Effector memory CD8-positive, alpha-beta T cell (primary cell): ENCODE results near the gene GAL3ST2.
"Not testable (repeated sequence)": the region's sequence is repeated elsewhere in the genome, so short reads cannot be mapped to it uniquely, and the experiment has no call there.

Experiments
- ATAC-seq: fragments of 150-1000 bp; cut with Tn5 transposase; replicated peaks from 2 replicates; pipeline ENCODE4 v1.10.0; 2021; ENCODE audit warnings: mild to moderate bottlenecking, moderate library complexity
- DNase-seq, 3 experiments: peaks; one replicate each; pipeline ENCODE4 v3.0.0; 2021
- H3K27ac Mint-ChIP-seq, 2 donors: one replicate each; pipeline ENCODE4 v1.8.0; 2022; ENCODE audit warnings: mild to moderate bottlenecking in 2 of 2, mixed read lengths in 2 of 2, moderate library complexity in 2 of 2
- H3K27me3 Mint-ChIP-seq, 2 donors: one replicate each; pipeline ENCODE4 v1.8.0; 2022; ENCODE audit warnings: mixed read lengths in 2 of 2
- H3K36me3 Mint-ChIP-seq: one replicate; pipeline ENCODE4 v1.8.0; 2022; ENCODE audit warnings: mild to moderate bottlenecking, moderate library complexity, mixed read lengths; ENCODE audit not compliant: insufficient read depth
- H3K4me1 Mint-ChIP-seq, 2 donors: one replicate each; pipeline ENCODE4 v1.8.0; 2022; ENCODE audit warnings: low read depth in 2 of 2, mixed read lengths in 2 of 2
- H3K4me3 Mint-ChIP-seq, 2 donors: one replicate each; pipeline ENCODE4 v1.8.0; 2022; ENCODE audit warnings: mild to moderate bottlenecking in 2 of 2, mixed read lengths in 2 of 2, moderate library complexity in 2 of 2
- H3K9me3 Mint-ChIP-seq, 2 donors: one replicate each; pipeline ENCODE4 v1.8.0; 2022; ENCODE audit warnings: mixed read lengths in 2 of 2

Gene GAL3ST2

DNA sequence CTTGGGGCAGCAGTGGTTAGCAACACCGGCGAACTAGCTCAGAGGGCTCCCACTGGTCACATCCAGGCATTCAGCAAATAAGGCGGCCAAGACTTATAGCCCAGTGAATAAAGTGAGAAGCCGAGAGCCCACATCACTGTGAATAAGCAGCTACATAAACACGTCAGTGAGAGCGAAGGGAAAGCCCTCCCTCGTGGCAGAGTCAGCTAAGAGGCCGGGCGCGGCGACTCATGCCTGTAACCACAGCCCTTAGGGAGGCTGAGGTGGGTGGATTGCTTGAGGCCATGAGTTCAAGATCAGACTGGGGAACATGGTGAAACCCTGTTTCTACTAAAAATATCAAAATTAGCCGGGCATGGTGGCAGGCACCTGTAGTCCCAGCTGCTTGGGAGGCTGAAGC lies 37.0 kb upstream of the GAL3ST2 start:
- Mint-ChIP-seq H3K4me3 (peak overlapping the region; percentile 55 to 78), H3K27ac (peak overlapping the region; percentile 64 to 89)
- peak; percentile 11 for ATAC-seq

GRCh38 chr2:241741016-241741415 lies 35.6 kb upstream of the GAL3ST2 start:
- Mint-ChIP-seq H3K4me3 (peak overlapping the region; percentile 75 to 78), H3K4me1 (peaks cover 28 to 38% of the 10 kb centered on the region in 2 donors), H3K9me3 (no peaks in the 10 kb centered on the region), H3K27ac (peak overlapping the region; percentile 38 to 89), H3K27me3 (no peaks in the 10 kb centered on the region), H3K36me3 (peaks cover 15% of the 10 kb centered on the region)
- ATAC-seq (peak; percentile 78), DNase-seq (peak; percentile 35 to 49 (median 41))

More for the DNA sequence above, 37.0 kb upstream of the GAL3ST2 start:
- Mint-ChIP-seq H3K36me3 (peaks cover 15% of the 10 kb centered on the region), H3K9me3 (no peaks in the 10 kb centered on the region), H3K27me3 (no peaks in the 10 kb centered on the region), H3K4me1 (peaks cover 28 to 38% of the 10 kb centered on the region in 2 donors)
- no peak for DNase-seq

- Mint-ChIP-seq H3K36me3 (peaks cover 12% of the 10 kb centered on the region), H3K27ac (peak overlapping the region in 1 of 2 donors; percentile 75), H3K9me3 (no peaks in the 10 kb centered on the region), H3K4me1 (peaks cover 23 to 35% of the 10 kb centered on the region in 2 donors), H3K4me3 (peak overlapping the region in 1 of 2 donors; percentile 19), H3K27me3 (no peaks in the 10 kb centered on the region)
- DNase-seq (no peak), ATAC-seq (no peak)
These were observed 34.2 kb upstream of the GAL3ST2 start for GRCh38 chr2:241742320-241742939.

GRCh38 chr2:241743008-241743407 lies 33.6 kb upstream of the GAL3ST2 start:
- not testable (repeated sequence) for ATAC-seq, DNase-seq, H3K27ac Mint-ChIP-seq, H3K9me3 Mint-ChIP-seq, H3K4me3 Mint-ChIP-seq, H3K27me3 Mint-ChIP-seq
- Mint-ChIP-seq H3K36me3 (peaks cover 13% of the 10 kb centered on the region), H3K4me1 (peaks cover 23 to 34% of the 10 kb centered on the region in 2 donors)

GRCh38 chr2:241743620-241744019 lies 33.0 kb upstream of the GAL3ST2 start:
- H3K36me3 Mint-ChIP-seq: peaks cover 13% of the 10 kb centered on the region
- no peak overlapping the region for H3K4me3 Mint-ChIP-seq
- ATAC-seq: no peak

GRCh38 chr2:241744028-241744754 lies 32.4 kb upstream of the GAL3ST2 start:
- Mint-ChIP-seq H3K9me3 (no peaks in the 10 kb centered on the region), H3K27ac (no peak overlapping the region), H3K36me3 (peaks cover 15% of the 10 kb centered on the region), H3K27me3 (no peaks in the 10 kb centered on the region), H3K4me1 (peaks cover 23 to 28% of the 10 kb centered on the region in 2 donors), H3K4me3 (no peak overlapping the region)
- ATAC-seq: no peak
- DNase-seq: no peak

More at GRCh38 chr2:241743620-241744019, 33.0 kb upstream of the GAL3ST2 start:
- Mint-ChIP-seq H3K27ac (peak overlapping the region in 1 of 2 donors; percentile 15), H3K9me3 (no peaks in the 10 kb centered on the region), H3K4me1 (peaks cover 23 to 32% of the 10 kb centered on the region in 2 donors), H3K27me3 (no peaks in the 10 kb centered on the region)
- DNase-seq: no peak

GRCh38 chr2:241745276-241745675 lies 31.3 kb upstream of the GAL3ST2 start:
- Mint-ChIP-seq H3K4me3 (no peak overlapping the region), H3K27ac (no peak overlapping the region), H3K27me3 (no peaks in the 10 kb centered on the region), H3K4me1 (peaks cover 16 to 18% of the 10 kb centered on the region in 2 donors), H3K36me3 (peaks cover 8% of the 10 kb centered on the region), H3K9me3 (no peaks in the 10 kb centered on the region)
- ATAC-seq: no peak
- DNase-seq: no peak

DNA sequence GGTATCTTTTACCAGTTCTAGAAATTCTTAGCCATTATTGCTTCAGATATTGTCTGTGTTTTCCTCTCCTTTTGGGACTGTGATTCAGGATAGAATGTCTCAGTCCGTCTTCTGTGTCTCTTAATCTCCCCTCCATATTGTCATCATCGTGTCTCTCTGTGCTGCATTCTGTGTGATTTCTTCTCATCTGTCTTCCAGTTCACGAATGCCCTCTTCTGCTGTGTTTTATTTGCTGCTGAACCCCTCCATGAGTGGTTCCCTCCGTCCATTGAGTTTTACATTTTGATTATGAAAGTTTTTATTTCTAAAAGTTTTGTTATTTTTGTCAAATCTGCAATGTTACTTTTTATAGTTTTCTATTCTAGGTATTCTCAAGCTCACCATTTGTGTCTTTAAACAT lies 30.5 kb upstream of the GAL3ST2 start:
- no peaks in the 10 kb centered on the region for H3K27me3 Mint-ChIP-seq
- peaks cover 8% of the 10 kb centered on the region for H3K36me3 Mint-ChIP-seq
- DNase-seq (no peak), ATAC-seq (no peak)
- no peaks in the 10 kb centered on the region for H3K9me3 Mint-ChIP-seq
- H3K27ac Mint-ChIP-seq: peak overlapping the region in 1 of 2 donors; percentile 16
- no peak overlapping the region for H3K4me3 Mint-ChIP-seq
- peaks cover 11 to 14% of the 10 kb centered on the region in 2 donors for H3K4me1 Mint-ChIP-seq

GRCh38 chr2:241748468-241749256 lies 28.0 kb upstream of the GAL3ST2 start:
- Mint-ChIP-seq H3K4me3 (no peak overlapping the region), H3K9me3 (no peaks in the 10 kb centered on the region), H3K27ac (peak overlapping the region; percentile 49 to 73), H3K4me1 (peaks cover 0 to 3% of the 10 kb centered on the region in 2 donors), H3K36me3 (peaks cover 14% of the 10 kb centered on the region), H3K27me3 (no peaks in the 10 kb centered on the region)
- no peak for DNase-seq
- ATAC-seq: no peak

DNA sequence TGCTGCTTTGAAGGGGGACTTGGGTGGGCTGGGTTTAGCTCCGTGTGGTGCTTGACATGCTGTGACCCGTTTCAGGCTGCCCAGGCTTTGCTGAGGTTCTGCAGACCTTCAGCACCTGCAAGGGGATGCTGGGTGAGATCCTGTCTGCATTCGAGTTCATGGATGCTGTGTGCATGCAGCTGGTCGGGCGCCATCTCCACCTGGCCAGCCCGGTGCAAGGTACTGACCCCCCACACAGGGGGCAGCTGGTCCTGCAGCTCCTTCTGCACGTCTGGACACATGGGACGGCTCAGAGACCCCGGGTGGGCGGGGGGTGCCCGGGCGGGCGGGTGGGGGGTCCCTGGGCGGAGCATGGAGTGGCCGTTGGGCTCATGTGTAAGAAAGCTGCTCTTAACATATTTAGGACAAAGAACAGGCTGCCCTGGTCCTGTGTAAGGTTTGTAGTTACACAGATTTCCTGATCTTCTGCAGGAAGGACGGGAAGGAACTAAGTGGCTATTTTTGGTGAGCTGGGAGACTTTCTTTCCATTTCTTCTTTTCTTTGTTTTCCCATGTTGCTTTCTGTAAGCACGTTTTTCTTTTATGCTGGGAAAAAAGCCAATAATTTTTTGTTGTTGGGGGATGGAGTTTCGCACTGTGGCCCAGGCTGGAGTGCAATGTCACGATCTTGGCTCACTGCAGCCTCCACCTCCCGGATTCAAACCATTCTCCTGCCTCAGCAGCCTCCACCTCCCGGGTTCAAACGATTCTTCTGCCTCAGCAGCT lies 26.4 kb upstream of the GAL3ST2 start:
- peak overlapping the region in 1 of 2 donors; percentile 42 for H3K27ac Mint-ChIP-seq
- no peak overlapping the region for H3K4me3 Mint-ChIP-seq
- peaks cover 18% of the 10 kb centered on the region for H3K36me3 Mint-ChIP-seq
- no peaks in the 10 kb centered on the region for H3K27me3 Mint-ChIP-seq
- no peak for DNase-seq
- peaks cover 0 to 3% of the 10 kb centered on the region in 2 donors for H3K4me1 Mint-ChIP-seq
- H3K9me3 Mint-ChIP-seq: no peaks in the 10 kb centered on the region
- no peak for ATAC-seq

DNA sequence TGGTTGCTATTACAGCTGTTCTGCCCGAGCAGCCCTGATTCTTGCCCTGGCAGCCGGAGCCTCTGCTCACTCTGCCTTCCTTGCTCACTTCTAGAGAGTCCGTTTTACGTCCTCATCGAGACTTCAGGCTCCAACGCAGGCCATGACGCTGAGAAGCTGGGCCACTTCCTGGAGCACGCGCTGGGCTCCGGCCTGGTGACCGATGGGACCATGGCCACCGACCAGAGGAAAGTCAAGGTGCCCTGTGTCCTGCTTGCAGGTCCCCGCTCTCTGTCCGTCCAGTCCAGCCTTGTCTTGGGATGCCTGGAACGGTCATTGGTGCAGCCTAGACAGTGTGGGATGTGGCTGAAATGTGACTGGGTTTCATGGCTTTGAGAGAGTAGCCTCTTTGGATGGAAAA lies 25.5 kb upstream of the GAL3ST2 start:
- no peak for DNase-seq
- Mint-ChIP-seq H3K36me3 (peaks cover 25% of the 10 kb centered on the region), H3K27me3 (no peaks in the 10 kb centered on the region), H3K4me3 (no peak overlapping the region), H3K27ac (no peak overlapping the region), H3K4me1 (peaks cover 0 to 3% of the 10 kb centered on the region in 2 donors), H3K9me3 (no peaks in the 10 kb centered on the region)
- no peak for ATAC-seq

DNA sequence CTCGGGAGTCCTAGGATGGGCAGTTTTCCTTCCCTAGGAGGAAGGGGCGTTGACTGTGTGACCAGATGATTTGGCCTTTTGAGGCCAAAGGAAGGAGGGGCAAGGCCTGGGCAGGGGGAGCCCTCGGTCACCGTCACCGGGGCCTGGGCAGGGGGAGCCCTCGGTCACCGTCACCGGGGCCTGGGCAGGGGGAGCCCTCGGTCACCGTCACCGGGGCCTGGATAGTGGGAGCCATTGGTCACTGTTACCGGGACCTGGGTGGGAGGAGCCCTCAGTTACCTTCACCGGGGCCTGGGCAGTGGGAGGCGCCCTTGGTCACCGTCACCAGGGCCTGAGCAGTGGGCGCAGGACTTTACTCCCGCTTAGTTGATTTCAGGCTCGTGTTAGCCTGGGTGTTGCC lies 24.8 kb upstream of the GAL3ST2 start:
- Mint-ChIP-seq H3K4me1 (peaks cover 0 to 3% of the 10 kb centered on the region in 2 donors), H3K27ac (no peak overlapping the region), H3K9me3 (no peaks in the 10 kb centered on the region), H3K27me3 (no peaks in the 10 kb centered on the region), H3K36me3 (peaks cover 29% of the 10 kb centered on the region), H3K4me3 (no peak overlapping the region)
- no peak for ATAC-seq
- no peak for DNase-seq

- ATAC-seq (no peak), DNase-seq (no peak)
- peaks cover 32% of the 10 kb centered on the region for H3K36me3 Mint-ChIP-seq
- H3K4me1 Mint-ChIP-seq: peaks cover 0 to 3% of the 10 kb centered on the region in 2 donors
- H3K4me3 Mint-ChIP-seq: no peak overlapping the region
- no peaks in the 10 kb centered on the region for H3K9me3 Mint-ChIP-seq
- no peaks in the 10 kb centered on the region for H3K27me3 Mint-ChIP-seq
- H3K27ac Mint-ChIP-seq: no peak overlapping the region
These were observed 24.4 kb upstream of the GAL3ST2 start for GRCh38 chr2:241752253-241752652.
